GM23248 (cell line): ENCODE results near the gene CPTP. TPM values are rescaled to one million over a fixed set of nuclear protein-coding genes. Genes with fewer than 3 reads are reported as not detected.

Experiments
- DNase-seq: peaks from one replicate; pipeline ENCODE4 v3.0.0-alpha.2; 2015
- H2AFZ ChIP-seq: fragments of 200-600 bp; sonication (generic); 2 replicates; pipeline ENCODE4 v1.6.1; 2016; ENCODE audit warnings: antibody characterized with exemption
- H3F3A ChIP-seq: fragments of 200-600 bp; sonication (generic); 2 replicates; pipeline ENCODE4 v1.6.1; 2016; ENCODE audit warnings: mild to moderate bottlenecking, antibody characterized with exemption, mixed run types; ENCODE audit not compliant: insufficient read depth
- H3K27ac ChIP-seq: fragments of 200-600 bp; sonication (generic); 2 replicates; pipeline ENCODE4 v1.5.1; 2016; ENCODE audit warnings: mild to moderate bottlenecking
- H3K27me3 ChIP-seq: fragments of 200-600 bp; sonication (generic); replicated peaks from 2 replicates; pipeline ENCODE4 v1.6.1; 2016; ENCODE audit warnings: mild to moderate bottlenecking; ENCODE audit not compliant: insufficient read depth
- H3K36me3 ChIP-seq: fragments of 200-600 bp; sonication (generic); 2 replicates; pipeline ENCODE4 v1.6.1; 2016; ENCODE audit warnings: low read depth, mild to moderate bottlenecking
- H3K4me1 ChIP-seq: fragments of 200-600 bp; sonication (generic); 2 replicates; pipeline ENCODE4 v1.6.1; 2016; ENCODE audit warnings: mild to moderate bottlenecking; ENCODE audit not compliant: insufficient read depth
- H3K4me2 ChIP-seq: fragments of 200-600 bp; sonication (generic); one replicate; pipeline ENCODE4 v1.6.1; 2016; ENCODE audit warnings: mild to moderate bottlenecking; ENCODE audit not compliant: unreplicated experiment
- H3K4me3 ChIP-seq: fragments of 200-600 bp; sonication (generic); 2 replicates; pipeline ENCODE4 v1.5.1; 2016; ENCODE audit warnings: mild to moderate bottlenecking
- H3K79me2 ChIP-seq: fragments of 200-600 bp; sonication (generic); 2 replicates; pipeline ENCODE4 v1.6.1; 2016; ENCODE audit warnings: mild to moderate bottlenecking; ENCODE audit not compliant: insufficient read depth
- H3K9ac ChIP-seq: fragments of 200-600 bp; sonication (generic); 2 replicates; pipeline ENCODE4 v1.6.1; 2016; ENCODE audit warnings: mild to moderate bottlenecking
- H3K9me2 ChIP-seq: fragments of 200-600 bp; sonication (generic); 2 replicates; pipeline ENCODE4 v1.6.1; 2016; ENCODE audit warnings: mixed run types, mild to moderate bottlenecking, moderate library complexity; ENCODE audit not compliant: insufficient read depth
- H3K9me3 ChIP-seq: fragments of 200-600 bp; sonication (generic); one replicate; pipeline ENCODE4 v1.6.1; 2017; ENCODE audit warnings: low read depth
- H4K20me1 ChIP-seq: fragments of 200-600 bp; sonication (generic); 2 replicates; pipeline ENCODE4 v1.6.0; 2016; ENCODE audit not compliant: insufficient read depth
- EZH2 ChIP-seq: fragments of 200-600 bp; sonication (generic); IDR thresholded peaks from 2 replicates; pipeline ENCODE4 v1.6.1; 2018; ENCODE audit warnings: antibody characterized with exemption, mild to moderate bottlenecking; ENCODE audit not compliant: insufficient read depth, poor library complexity, severe bottlenecking
- EZH2phosphoT487 ChIP-seq: fragments of 200-600 bp; sonication (generic); IDR thresholded peaks from 2 replicates; pipeline ENCODE4 v1.6.1; 2018; ENCODE audit warnings: antibody characterized with exemption, moderate library complexity, mild to moderate bottlenecking, low read depth; ENCODE audit not compliant: insufficient read depth
- WGBS, 2 experiments: methylation state at CpG; one replicate each; pipeline ENCODE4 v1.1.6; 2015 to 2017; ENCODE audit warnings: low lambda C conversion rate in 2 of 2, low coverage in 1 of 2; ENCODE audit errors: missing lambda C conversion rate in 2 of 2; 5-methylcytosine and 5-hydroxymethylcytosine counted together
- in situ Hi-C: fragments of 300-500 bp; cut with MboI; formaldehyde crosslinking; loops from 2 replicates; pipeline ENCODE4 v1.15.0; 2020
- polyA plus RNA-seq: library from polyadenylated mRNA; unstranded; fragments of >200 nt; fragmentation: Nextera tagmentation; extraction: Ambion mirVana; gene quantifications from 2 replicates; pipeline ENCODE4 v1.2.1, GENCODE V29; 2016
- total RNA-seq: library from RNA; depleted of rRNA; stranded (reverse); fragments of >200 nt; shearing (Covaris generic); gene quantifications from 2 replicates; pipeline ENCODE4 v1.2.3, GENCODE V29; 2014

CPTP gene
- total and polyA plus RNA-seq, 2 experiments from 2014 or later, result 28.0 to 30.5 TPM

DNA sequence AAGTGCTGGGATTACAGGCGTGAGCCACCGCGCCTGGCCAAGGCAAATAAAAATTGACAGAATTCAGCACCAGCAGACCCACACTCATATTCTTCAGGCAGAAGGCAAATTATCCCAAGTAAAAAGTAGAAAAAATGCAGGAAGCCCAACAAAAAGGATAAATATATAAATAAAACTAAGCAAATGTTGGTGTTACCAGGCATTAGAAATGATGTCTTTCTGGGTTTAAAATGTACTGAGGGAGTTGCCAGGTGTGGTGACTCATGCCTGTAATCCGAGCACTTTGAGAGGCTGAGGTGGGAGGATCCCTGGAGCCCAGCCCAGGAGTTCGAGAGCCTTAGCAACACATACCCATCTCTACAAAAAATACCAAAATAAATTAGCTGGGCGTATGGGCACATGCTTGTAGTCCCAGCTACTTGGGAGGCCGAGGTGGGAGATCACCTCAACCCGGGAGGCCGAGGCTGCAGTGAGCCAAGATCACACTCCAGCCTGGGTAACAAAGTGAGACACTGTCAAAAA, 6.4 kb upstream of the CPTP start:
- Histone ChIP-seq H3K9me3 (no peaks in the 10 kb centered on the region), H4K20me1 (no peaks in the 10 kb centered on the region), H3K36me3 (peaks cover 12% of the 10 kb centered on the region; the same call in 1 of the 2 replicates), H3K27me3 (no peaks in the 10 kb centered on the region), H2AFZ (no peak overlapping the region), H3K27ac (peak overlapping the region; percentile 94), H3K79me2 (peaks cover 88% of the 10 kb centered on the region), H3K4me2 (no peak overlapping the region), H3K4me3 (no peak overlapping the region), H3F3A (peaks cover 27% of the 10 kb centered on the region), H3K4me1 (peaks cover 12% of the 10 kb centered on the region), H3K9me2 (no peaks in the 10 kb centered on the region), H3K9ac (peak overlapping the region; percentile 75)
- DNase-seq, result peak; percentile 96
- 32% methylated on average over 9 of the region's 9 CpGs for WGBS, 2 experiments
- no peak for TF ChIP-seq EZH2phosphoT487
- TF ChIP-seq EZH2, result no peak
- in situ Hi-C loops, result no loop called here

DNA sequence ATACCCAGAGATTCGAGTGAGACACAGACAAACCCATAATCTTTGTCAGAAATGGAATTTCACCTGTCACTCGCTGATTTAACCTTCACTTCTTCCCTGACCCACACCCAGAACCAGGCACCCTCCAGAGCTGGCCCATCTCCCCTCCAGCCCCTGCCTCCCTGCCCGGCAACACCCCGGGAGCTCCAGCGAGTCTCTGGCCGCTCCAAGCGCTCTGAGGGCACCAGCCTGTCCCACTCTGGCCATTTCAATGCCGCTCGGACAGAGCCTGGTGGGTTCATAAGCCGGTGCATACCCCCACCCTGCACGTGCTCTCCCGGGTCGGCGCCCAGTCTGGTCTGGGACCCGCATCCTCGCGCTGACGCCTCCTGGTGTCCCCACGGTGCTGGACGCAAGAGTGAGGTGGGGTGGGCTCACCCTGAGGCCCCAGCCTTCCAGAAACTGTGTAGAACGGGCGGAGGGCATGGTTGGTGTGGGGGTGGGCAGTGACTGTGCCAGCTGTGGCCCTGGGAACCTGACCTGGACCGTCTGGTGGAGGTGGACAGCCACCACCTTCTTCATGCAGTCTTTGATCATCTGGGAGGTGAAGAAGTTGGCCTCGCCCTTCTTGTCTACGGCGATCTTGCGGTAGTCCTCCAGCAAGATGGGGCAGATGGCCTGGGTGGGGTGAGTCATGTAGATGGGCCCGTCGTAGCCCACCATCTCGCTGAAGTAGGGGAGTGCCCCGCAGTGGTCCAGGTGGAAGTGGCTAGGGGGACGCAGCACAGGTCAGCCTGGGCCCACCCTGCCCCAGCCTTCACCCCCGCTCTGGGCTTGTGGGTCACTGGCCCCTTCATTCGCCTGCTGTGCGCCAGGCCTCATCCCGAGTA, 5.6 kb upstream of the CPTP start:
- Histone ChIP-seq H3K9me2 (no peaks in the 10 kb centered on the region), H3K9ac (peak overlapping the region; percentile 75), H3K27me3 (no peaks in the 10 kb centered on the region), H3K4me2 (no peak overlapping the region), H3K27ac (peak overlapping the region; percentile 94), H3F3A (peaks cover 27% of the 10 kb centered on the region), H3K36me3 (peaks cover 9% of the 10 kb centered on the region; the same call in 1 of the 2 replicates), H2AFZ (no peak overlapping the region), H3K79me2 (peaks cover 86% of the 10 kb centered on the region), H3K9me3 (no peaks in the 10 kb centered on the region), H4K20me1 (no peaks in the 10 kb centered on the region), H3K4me3 (no peak overlapping the region), H3K4me1 (peaks cover 16% of the 10 kb centered on the region)
- no peak for TF ChIP-seq EZH2phosphoT487
- no peak for TF ChIP-seq EZH2
- 88 to 89% methylated on average over 36 of the region's 36 CpGs for WGBS, 2 experiments
- in situ Hi-C loops, result no loop called here
- DNase-seq, result no peak

DNA sequence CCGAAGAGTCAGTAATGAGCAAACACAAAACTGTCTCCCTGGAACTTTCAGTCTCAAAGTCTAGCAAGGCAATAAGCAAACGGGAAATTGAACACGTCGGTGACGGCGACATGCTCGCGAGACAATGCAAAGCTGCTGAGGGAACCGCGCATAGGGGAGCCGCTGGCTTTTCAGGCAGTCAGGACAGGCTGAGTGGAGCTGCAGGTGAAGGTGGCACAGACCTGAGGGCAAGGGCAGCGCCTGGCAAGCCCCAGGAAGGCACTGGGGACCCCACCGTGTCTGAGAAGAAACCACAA, 5.0 kb upstream of the CPTP start:
- H3K9me3 ChIP-seq, result no peaks in the 10 kb centered on the region
- TF ChIP-seq EZH2phosphoT487, result no peak
- H3K9ac ChIP-seq, result no peak overlapping the region
- peaks cover 84% of the 10 kb centered on the region for H3K79me2 ChIP-seq
- peaks cover 16% of the 10 kb centered on the region for H3K4me1 ChIP-seq
- H3K9me2 ChIP-seq, result no peaks in the 10 kb centered on the region
- H3K27me3 ChIP-seq, result no peaks in the 10 kb centered on the region
- H3K4me3 ChIP-seq, result no peak overlapping the region
- no peaks in the 10 kb centered on the region for H4K20me1 ChIP-seq
- H2AFZ ChIP-seq, result no peak overlapping the region
- H3F3A ChIP-seq, result peaks cover 27% of the 10 kb centered on the region
- H3K36me3 ChIP-seq, result peaks cover 9% of the 10 kb centered on the region; the same call in 1 of the 2 replicates
- in situ Hi-C loops, result no loop called here
- H3K4me2 ChIP-seq, result no peak overlapping the region
- 91 to 93% methylated on average over 13 of the region's 13 CpGs for WGBS, 2 experiments
- no peak for DNase-seq
- H3K27ac ChIP-seq, result no peak overlapping the region

DNA sequence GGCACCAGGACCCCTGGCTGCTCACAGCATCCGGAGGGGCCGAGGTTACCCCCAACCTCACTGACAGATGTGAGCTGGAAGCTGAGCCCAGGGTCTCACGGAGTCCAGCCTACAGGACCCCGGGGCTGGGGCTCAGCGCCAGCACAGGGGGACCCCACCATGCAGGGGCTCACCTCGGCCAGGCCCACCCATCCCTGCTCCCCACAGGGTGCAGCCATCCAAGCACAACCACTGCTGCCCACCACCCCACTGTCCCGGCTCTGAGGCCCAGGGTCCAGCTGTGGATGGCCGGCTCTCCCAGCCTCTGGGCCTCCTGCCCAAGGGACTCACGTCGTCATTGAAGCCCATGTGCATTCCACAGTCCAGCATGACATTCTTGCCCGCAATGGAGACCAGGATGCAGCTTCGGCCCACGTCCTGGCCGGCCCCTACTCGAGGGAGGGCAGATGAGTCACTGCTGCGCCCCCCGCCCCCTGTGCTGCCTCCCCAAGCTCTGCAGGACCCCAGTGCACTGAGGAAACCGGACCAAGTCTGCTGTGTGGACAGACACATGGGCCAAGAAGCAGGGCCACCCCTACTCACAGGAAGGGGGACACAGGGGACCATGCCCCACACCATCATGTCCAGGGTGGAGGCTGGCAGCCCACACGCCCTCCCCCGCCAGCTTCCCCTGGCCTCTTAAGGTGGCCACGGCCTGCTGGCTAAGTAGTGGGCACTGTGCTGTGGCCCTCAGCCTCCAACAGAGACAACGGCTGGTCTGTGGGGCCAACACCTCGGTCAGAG, 3.7 kb upstream of the CPTP start:
- in situ Hi-C loops, result no loop called here
- 69% methylated on average over 21 to 22 of the region's 23 CpGs for WGBS, 2 experiments
- Histone ChIP-seq H2AFZ (no peak overlapping the region), H3K4me2 (no peak overlapping the region), H3K9ac (peak overlapping the region; percentile 20; the same call in 1 of the 2 replicates), H3K79me2 (peaks cover 86% of the 10 kb centered on the region), H3K4me1 (peaks cover 22% of the 10 kb centered on the region), H4K20me1 (no peaks in the 10 kb centered on the region), H3K27ac (no peak overlapping the region; the same call in 1 of the 2 replicates), H3K36me3 (peaks cover 9% of the 10 kb centered on the region; the same call in 1 of the 2 replicates), H3K4me3 (no peak overlapping the region), H3K9me3 (no peaks in the 10 kb centered on the region), H3K27me3 (no peaks in the 10 kb centered on the region), H3K9me2 (no peaks in the 10 kb centered on the region), H3F3A (peaks cover 27% of the 10 kb centered on the region)
- TF ChIP-seq EZH2, result no peak
- TF ChIP-seq EZH2phosphoT487, result no peak
- DNase-seq, result no peak
